DMS153 treated with DMSO at 0.1 percent for 48 hours (cell line): ENCODE measurements around the gene ZMAT2.
"Not testable (repeated sequence)": the region's sequence is repeated elsewhere in the genome, so short reads cannot be mapped to it uniquely, and the experiment has no call there.

Experiments
- DNase-seq: peaks from one replicate; lab custom pipeline; 2025; ENCODE audit not compliant: unreplicated experiment; lab: John Stamatoyannopoulos, UW

Gene ZMAT2

DNA sequence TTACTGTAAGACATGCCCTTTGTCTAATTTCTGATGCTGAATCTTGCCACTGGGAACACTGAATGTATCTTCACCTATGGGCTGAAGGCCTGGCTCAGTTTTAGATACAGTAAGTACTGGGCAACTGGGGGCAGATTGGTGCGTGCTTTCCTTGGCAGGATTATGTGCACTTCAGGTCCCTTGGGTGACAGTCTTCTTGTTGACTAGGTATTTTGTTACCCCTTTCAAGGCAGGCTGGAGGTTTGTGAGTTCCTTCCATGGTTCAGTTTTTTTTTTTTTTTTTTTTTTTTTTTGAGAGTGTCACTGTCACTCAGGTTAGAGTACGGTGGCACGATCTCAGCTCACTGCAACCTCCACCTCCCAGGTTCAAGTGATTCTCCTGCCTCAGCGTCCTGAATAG lies 7.6 kb downstream of the ZMAT2 start:
- DNase-seq = no peak

DNA sequence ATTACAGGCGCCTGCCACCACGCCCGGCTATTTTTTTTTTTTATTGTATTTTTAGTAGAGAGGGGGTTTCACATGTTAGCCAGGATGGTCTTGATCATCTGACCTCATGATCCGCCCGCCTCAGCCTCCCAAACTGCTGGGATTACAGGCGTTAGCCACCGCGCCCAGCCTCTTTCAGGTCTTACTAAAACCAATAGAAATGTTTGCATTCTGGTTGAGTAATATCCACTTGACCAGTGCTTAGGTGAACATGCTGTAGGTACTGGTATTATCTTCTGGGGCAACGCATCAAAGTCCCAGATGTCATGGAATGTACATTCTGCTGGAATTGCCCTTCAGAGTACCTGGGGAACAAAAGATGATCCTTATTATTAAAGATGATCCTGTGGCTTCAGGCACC lies 8.5 kb downstream of the ZMAT2 start:
- not testable (repeated sequence) for DNase-seq

DNA sequence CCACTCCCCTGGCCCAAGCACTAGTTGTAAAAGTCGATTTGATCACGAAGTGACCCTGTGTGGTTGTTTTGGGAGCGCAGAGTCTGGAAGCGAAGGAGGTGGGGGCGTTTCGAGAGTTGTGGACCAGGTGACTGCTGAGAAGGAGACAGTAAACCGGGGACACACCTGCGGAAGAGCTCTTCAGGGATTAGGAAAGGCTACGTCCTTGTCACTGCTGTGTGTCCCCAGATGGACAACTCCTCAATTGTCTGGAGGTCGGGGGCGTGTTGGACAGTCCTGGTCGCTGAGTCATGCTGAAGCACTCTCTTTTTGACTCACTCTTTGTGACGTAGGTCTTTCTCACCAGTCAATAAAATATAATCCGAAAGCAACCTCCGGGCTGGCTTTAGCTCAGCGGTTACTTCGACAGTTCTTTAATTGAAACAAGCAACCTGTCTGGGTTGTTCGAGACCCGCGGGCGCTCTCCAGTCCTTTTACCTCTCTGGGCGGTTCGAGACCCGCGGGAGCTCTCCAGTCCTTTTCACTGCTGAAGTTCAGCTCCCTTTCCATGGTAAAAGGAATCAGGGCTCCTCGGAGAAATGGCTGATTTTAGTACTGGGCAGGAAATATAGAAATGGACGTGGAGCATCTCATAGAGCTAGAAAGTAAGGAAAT lies 10.8 kb downstream of the ZMAT2 start:
- peak; percentile 46 for DNase-seq

DNA sequence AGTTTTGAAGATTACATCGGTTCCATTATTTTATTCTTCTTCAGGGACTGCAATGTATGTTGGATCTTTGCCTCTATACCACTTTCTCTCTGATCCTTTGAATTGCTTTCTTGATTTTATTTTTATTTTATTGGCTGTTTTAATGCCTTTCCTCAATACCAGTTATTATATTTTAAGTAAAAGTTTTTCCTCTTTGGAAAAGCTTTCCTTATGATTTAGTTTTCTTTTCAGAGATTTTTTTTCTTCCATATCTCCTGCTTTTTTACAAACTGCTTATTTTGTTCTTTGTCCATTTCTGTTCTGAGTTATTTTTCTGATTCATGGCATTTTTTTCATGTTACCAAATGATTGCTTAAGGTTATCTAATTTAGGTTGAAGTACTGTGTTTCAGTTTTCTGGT lies 11.5 kb downstream of the ZMAT2 start:
- no peak for DNase-seq

DNA sequence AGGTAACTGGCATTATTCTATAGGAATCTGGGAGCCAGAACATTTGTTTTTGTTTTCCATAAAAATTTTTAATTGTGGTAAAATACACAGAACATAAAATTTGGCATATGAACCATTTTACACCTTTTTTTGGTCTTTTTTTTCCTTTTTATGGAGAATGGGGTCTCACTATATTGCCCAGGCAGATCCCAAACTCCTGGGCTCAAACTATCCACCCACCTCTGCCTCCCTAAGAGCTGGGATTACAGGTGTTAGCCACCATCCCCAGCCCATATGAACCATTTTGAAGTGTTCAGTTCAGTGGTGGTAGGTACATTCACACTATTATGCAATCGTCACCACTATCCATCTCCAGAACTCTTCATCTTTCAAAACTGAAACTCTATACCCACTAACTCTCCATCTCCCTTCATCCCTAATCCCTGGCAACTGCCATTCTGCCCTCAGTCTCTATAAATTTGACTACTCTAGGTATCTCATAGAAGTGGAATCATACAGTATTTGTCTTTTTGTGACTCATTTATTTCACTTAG lies 13.4 kb downstream of the ZMAT2 start:
- no peak for DNase-seq

DNA sequence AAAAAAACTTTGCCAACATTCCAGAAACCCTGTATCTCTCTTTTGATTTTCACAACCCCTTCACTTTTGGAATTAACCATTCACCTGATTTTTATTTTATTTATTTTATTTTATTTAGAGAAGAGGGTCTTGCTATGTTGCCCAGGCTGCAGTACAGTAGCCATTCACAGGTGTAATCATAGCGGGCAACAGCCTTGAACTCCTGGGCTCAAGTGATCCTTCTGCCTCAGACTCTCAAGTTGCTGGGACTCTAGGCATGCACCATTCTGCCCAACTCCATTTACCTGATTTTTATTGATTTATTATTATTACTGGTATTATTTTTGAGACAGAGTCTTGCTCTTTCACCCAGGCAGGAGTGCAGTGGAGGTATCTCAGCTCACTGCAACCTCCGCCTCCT lies 16.0 kb downstream of the ZMAT2 start:
- DNase-seq = not testable (repeated sequence)

DNA sequence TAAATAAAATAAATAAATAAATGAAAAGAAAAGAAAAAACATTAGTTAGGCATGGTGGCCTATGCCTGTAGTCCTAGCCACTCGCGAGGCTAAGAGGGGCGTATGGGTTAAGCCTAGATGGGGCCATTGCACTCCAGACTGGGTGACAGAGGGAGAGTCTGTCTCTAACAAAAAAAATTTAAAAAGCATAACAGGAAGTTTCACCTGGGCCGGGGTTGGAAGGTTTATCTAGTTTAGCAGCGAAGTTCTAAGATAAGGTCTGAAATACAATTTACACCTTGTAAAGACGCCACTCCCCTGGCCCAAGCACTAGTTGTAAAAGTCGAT lies 18.0 kb downstream of the ZMAT2 start:
- DNase-seq = no peak

GRCh38 chr5:140720738-140721137 lies 20.5 kb downstream of the ZMAT2 start:
- not testable (repeated sequence) for DNase-seq

DNA sequence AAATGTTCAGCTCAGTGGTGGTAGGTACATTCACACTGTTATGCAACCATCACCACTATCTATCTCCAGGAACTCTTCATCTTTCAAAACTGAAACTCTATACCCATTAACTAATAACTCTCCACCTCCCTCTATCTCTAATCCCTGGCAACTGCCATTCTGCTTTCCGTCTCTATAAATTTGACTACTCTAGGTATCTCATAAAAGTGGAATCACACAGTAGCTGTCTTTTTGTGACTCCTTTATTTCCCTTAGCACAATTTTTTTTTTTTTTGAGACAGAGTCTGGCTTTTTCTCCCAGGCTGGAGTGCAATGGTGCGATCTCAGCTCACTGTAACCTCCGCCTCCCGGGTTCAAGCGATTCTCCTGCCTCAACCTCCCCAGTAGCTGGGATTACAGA lies 21.1 kb downstream of the ZMAT2 start:
- DNase-seq = not testable (repeated sequence)

DNA sequence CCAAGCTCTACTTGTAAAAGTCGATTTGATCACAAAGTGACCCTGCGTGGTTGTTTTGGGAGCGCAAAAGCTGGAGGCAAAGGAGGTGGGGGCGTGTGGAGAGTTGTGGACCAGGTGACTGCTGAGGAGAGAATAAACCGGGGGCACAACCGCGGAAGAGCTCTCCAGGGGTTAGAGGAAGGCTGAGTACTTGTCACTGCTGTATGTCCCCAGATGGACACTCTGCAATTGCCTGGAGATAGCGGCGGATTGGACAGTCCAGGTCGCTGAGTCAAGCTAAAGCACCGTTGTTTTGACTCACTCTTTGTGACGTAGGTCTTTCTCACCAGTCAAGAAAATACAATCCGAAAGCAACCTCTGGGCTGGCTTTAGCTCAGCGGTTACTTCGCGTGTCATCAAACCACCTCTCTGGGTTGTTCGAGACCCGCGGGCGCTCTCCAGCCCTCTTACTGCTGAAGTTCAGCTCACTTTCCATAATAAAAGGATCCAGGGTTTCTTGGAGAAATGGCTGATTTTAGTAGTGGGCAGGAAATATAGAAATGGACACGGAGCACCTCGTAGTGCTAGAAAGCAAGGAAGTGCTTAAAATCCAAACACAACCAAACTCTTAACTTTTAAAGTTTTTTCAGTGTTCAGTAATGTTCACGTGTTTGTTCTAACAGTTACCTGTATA lies 25.7 kb downstream of the ZMAT2 start:
- DNase-seq = peak; percentile 0

GRCh38 chr5:140733098-140733497 lies 32.9 kb downstream of the ZMAT2 start:
- DNase-seq = no peak

GRCh38 chr5:140734354-140734753 lies 34.1 kb downstream of the ZMAT2 start:
- DNase-seq = no peak

- no peak for DNase-seq
Observed at GRCh38 chr5:140737486-140737885, 37.2 kb downstream of the ZMAT2 start.

- no peak for DNase-seq
Observed at GRCh38 chr5:140741967-140742366, 41.7 kb downstream of the ZMAT2 start.

GRCh38 chr5:140753561-140753960 lies 53.3 kb downstream of the ZMAT2 start:
- DNase-seq = no peak
